ENCODE results near the gene ROBO2. TPM values are rescaled to one million over a fixed set of nuclear protein-coding genes. Genes with fewer than 3 reads are reported as not detected.
A peak's percentile ranks its signal among the peaks of the same experiment; 100 is the strongest.

The ROBO2 gene
- polyA plus RNA-seq, 1 donor from 2014 or later: 55.5 TPM

- Histone ChIP-seq H3K9me2 (ENCODE audit: insufficient read depth, low read length) (no peaks in the 10 kb centered on the region), H3K79me2 (replicated peaks; ENCODE audit: insufficient read depth, low read length) (no peaks in the 10 kb centered on the region), H4K20me1 (ENCODE audit: insufficient read depth) (no peaks in the 10 kb centered on the region), H3K4me3 (ENCODE audit: low read length) (no peak overlapping the region), H3K4me2 (ENCODE audit: low read length) (no peak overlapping the region), H3K9ac (ENCODE audit: low read length) (no peak overlapping the region), H3K36me3 (ENCODE audit: insufficient read depth, low read length) (no peaks in the 10 kb centered on the region), H3K27me3 (ENCODE audit: insufficient read depth, low read depth, low read length) (no peaks in the 10 kb centered on the region), H2AFZ (ENCODE audit: low read depth, low read length) (no peak overlapping the region), H3K27ac (ENCODE audit: low read length) (no peak overlapping the region), H3F3A (ENCODE audit: insufficient read depth, low read length, poor library complexity, severe bottlenecking) (no peaks in the 10 kb centered on the region), H3K9me3 (ENCODE audit: low read length) (no peaks in the 10 kb centered on the region)
- TF ChIP-seq REST (IDR thresholded peaks at IDR 0.05; ENCODE audit: borderline replicate concordance): peak; percentile 69
- peak; percentile 99 for TF ChIP-seq POLR2AphosphoS5 (IDR thresholded peaks at IDR 0.05)
- TF ChIP-seq EP300 (conservative IDR thresholded peaks at IDR 0.05; ENCODE audit: poor library complexity, severe bottlenecking): peak; percentile 96
- no peak for TF ChIP-seq RAD21 (conservative IDR thresholded peaks at IDR 0.05)
- no peak for TF ChIP-seq SMC3 (conservative IDR thresholded peaks at IDR 0.05; ENCODE audit: poor library complexity)
Observed at GRCh38 chr3:77122652-77123051, 82.8 kb downstream of the ROBO2 start.

DNA sequence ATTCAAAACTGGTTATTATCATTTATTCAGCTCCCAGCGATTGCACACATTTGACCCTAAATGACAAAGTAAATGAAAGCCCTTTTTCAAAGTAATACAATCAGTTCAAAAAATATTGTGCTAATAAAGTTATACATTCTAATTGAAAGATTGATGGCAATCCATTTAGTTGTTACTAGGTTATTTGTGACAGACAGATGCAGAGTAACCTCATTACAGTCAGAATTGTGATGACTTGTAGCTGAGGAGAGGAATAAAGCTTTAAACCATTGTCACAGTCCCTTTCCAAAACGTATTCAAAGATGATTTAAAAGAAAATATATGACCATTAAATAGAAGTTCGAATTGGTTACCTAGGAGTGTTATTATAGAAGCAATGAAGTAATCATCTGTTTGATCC lies 86.1 kb downstream of the ROBO2 start:
- no peak overlapping the region for H3K4me3 ChIP-seq (ENCODE audit: low read length)
- no peaks in the 10 kb centered on the region for H3K79me2 ChIP-seq (replicated peaks; ENCODE audit: insufficient read depth, low read length)
- no peak overlapping the region for H3K9ac ChIP-seq (ENCODE audit: low read length)
- H3K27me3 ChIP-seq (ENCODE audit: insufficient read depth, low read depth, low read length): no peaks in the 10 kb centered on the region
- H3F3A ChIP-seq (ENCODE audit: insufficient read depth, low read length, poor library complexity, severe bottlenecking): no peaks in the 10 kb centered on the region
- no peak for TF ChIP-seq CTCF (IDR thresholded peaks at IDR 0.05; ENCODE audit: poor library complexity, severe bottlenecking)
- no peak for TF ChIP-seq POLR2AphosphoS5 (IDR thresholded peaks at IDR 0.05)
- no peak for TF ChIP-seq SMC3 (conservative IDR thresholded peaks at IDR 0.05; ENCODE audit: poor library complexity)
- TF ChIP-seq RAD21 (conservative IDR thresholded peaks at IDR 0.05): no peak
- no peak for TF ChIP-seq REST (IDR thresholded peaks at IDR 0.05; ENCODE audit: borderline replicate concordance)
- no peak for TF ChIP-seq TAF1 (IDR thresholded peaks at IDR 0.05; ENCODE audit: low read depth)
- TF ChIP-seq MXI1 (conservative IDR thresholded peaks at IDR 0.05; ENCODE audit: poor library complexity, severe bottlenecking): no peak
- TF ChIP-seq EZH2 (IDR thresholded peaks at IDR 0.05; ENCODE audit: borderline replicate concordance, insufficient read depth, low read length, poor library complexity, severe bottlenecking): no peak
- no peak for TF ChIP-seq EP300 (conservative IDR thresholded peaks at IDR 0.05; ENCODE audit: poor library complexity, severe bottlenecking)
- no peaks in the 10 kb centered on the region for H3K9me2 ChIP-seq (ENCODE audit: insufficient read depth, low read length)
- no peaks in the 10 kb centered on the region for H4K20me1 ChIP-seq (ENCODE audit: insufficient read depth)
- H3K9me3 ChIP-seq (ENCODE audit: low read length): no peaks in the 10 kb centered on the region
- H3K4me2 ChIP-seq (ENCODE audit: low read length): no peak overlapping the region
- H2AFZ ChIP-seq (ENCODE audit: low read depth, low read length): no peak overlapping the region
- no peak overlapping the region for H3K27ac ChIP-seq (ENCODE audit: low read length)
- H3K36me3 ChIP-seq (ENCODE audit: insufficient read depth, low read length): no peaks in the 10 kb centered on the region
